WERI-Rb-1 (cell line): ENCODE results near the gene KCTD1.

Source experiments
- DNase-seq: peaks from one replicate; pipeline ENCODE4 v3.0.0-alpha.2; 2020
- H3K27ac ChIP-seq: fragments of 250-450 bp; sonication (Bioruptor Pico); 2 replicates; pipeline ENCODE4 v1.5.1; 2020; ENCODE audit warnings: mild to moderate bottlenecking, moderate library complexity
- H3K27me3 ChIP-seq: fragments of 250-450 bp; sonication (Bioruptor Pico); 2 replicates; pipeline ENCODE4 v1.5.1; 2021; ENCODE audit warnings: mild to moderate bottlenecking, low read depth, moderate library complexity; ENCODE audit not compliant: insufficient read depth, severe bottlenecking
- H3K36me3 ChIP-seq: fragments of 250-450 bp; sonication (Bioruptor Pico); 2 replicates; pipeline ENCODE4 v1.5.1; 2020; ENCODE audit warnings: mild to moderate bottlenecking, moderate library complexity
- H3K4me3 ChIP-seq: 2 replicates; pipeline ENCODE4 v1.5.1; 2011; ENCODE audit warnings: low read depth, mild to moderate bottlenecking, control low read depth, low read length
- H3K9me3 ChIP-seq: fragments of 250-450 bp; sonication (Bioruptor Pico); 2 replicates; pipeline ENCODE4 v1.5.1; 2021; ENCODE audit warnings: mild to moderate bottlenecking, moderate library complexity; ENCODE audit not compliant: severe bottlenecking
- CTCF ChIP-seq: IDR thresholded peaks from 2 replicates; pipeline ENCODE4 v1.5.1; 2011; ENCODE audit warnings: low read depth, mild to moderate bottlenecking, control low read depth, inconsistent platforms, low read length

KCTD1 gene

GRCh38 chr18:26405190-26405801 lies 143.1 kb downstream of the KCTD1 start:
- DNase-seq = peak; percentile 73
- no peaks in the 10 kb centered on the region for H3K36me3 ChIP-seq
- no peaks in the 10 kb centered on the region for H3K9me3 ChIP-seq
- peak; percentile 79 for TF ChIP-seq CTCF
- H3K4me3 ChIP-seq = no peak overlapping the region
- no peaks in the 10 kb centered on the region for H3K27me3 ChIP-seq
- H3K27ac ChIP-seq = no peak overlapping the region
